Neural cell (in vitro differentiated cells): Measurements from ENCODE around the gene RRH. TPM values are rescaled to one million over a fixed set of nuclear protein-coding genes. Genes with fewer than 3 reads are reported as not detected.

Source experiments
- H2AFZ ChIP-seq: fragments of 200-600, 300-800 bp; sonication (generic), shearing (Covaris generic); 2 replicates; pipeline ENCODE4 v1.6.0; 2014; ENCODE audit warnings: low read depth, mild to moderate bottlenecking, antibody characterized with exemption, low read length, moderate library complexity
- H3F3A ChIP-seq: fragments of 200-600 bp; shearing (Covaris generic); 2 replicates; pipeline ENCODE4 v1.6.1; 2016; ENCODE audit warnings: mild to moderate bottlenecking, moderate library complexity, mixed read lengths, antibody characterized with exemption, low read length; ENCODE audit not compliant: insufficient read depth, poor library complexity, severe bottlenecking
- H3K27ac ChIP-seq: fragments of 200-600, 300-800 bp; sonication (generic), shearing (Covaris generic); 2 replicates; pipeline ENCODE4 v1.5.1; 2014; ENCODE audit warnings: mild to moderate bottlenecking, low read length, moderate library complexity
- H3K27me3 ChIP-seq: fragments of 300-800, 200-600 bp; sonication (generic), shearing (Covaris generic); 2 replicates; pipeline ENCODE4 v1.6.0; 2014; ENCODE audit warnings: mild to moderate bottlenecking, low read depth, low read length, moderate library complexity; ENCODE audit not compliant: insufficient read depth
- H3K36me3 ChIP-seq: fragments of 300-800, 200-600 bp; sonication (generic), shearing (Covaris generic); 2 replicates; pipeline ENCODE4 v1.5.1; 2014; ENCODE audit warnings: mild to moderate bottlenecking, antibody characterized with exemption, low read length, moderate library complexity; ENCODE audit not compliant: insufficient read depth
- H3K4me2 ChIP-seq: fragments of 300-800, 200-600 bp; sonication (generic), shearing (Covaris generic); 2 replicates; pipeline ENCODE4 v1.6.0; 2014; ENCODE audit warnings: mild to moderate bottlenecking, low read length
- H3K4me3 ChIP-seq: fragments of 300-800, 200-600 bp; sonication (generic), shearing (Covaris generic); 2 replicates; pipeline ENCODE4 v1.5.1; 2014; ENCODE audit warnings: mild to moderate bottlenecking, low read length, moderate library complexity
- H3K79me2 ChIP-seq: fragments of 200-600 bp; shearing (Covaris generic); replicated peaks from 2 replicates; pipeline ENCODE4 v1.6.0; 2014; ENCODE audit warnings: mild to moderate bottlenecking, low read length, moderate library complexity; ENCODE audit not compliant: insufficient read depth
- H3K9ac ChIP-seq: fragments of 300-800, 200-600 bp; sonication (generic), shearing (Covaris generic); 2 replicates; pipeline ENCODE4 v1.6.1; 2016; ENCODE audit warnings: mild to moderate bottlenecking, low read length, mixed read lengths
- H3K9me2 ChIP-seq: fragments of 200-600 bp; shearing (Covaris generic); 2 replicates; pipeline ENCODE4 v1.6.1; 2016; ENCODE audit warnings: mild to moderate bottlenecking, low read length, mixed read lengths; ENCODE audit not compliant: insufficient read depth
- H3K9me3 ChIP-seq: fragments of 200-600, 300-800 bp; sonication (generic), shearing (Covaris generic); 2 replicates; pipeline ENCODE4 v1.6.1; 2016; ENCODE audit warnings: mild to moderate bottlenecking, mixed run types, low read length, moderate library complexity, mixed read lengths
- H4K20me1 ChIP-seq: fragments of 200-600 bp; shearing (Covaris generic); 2 replicates; pipeline ENCODE4 v1.6.1; 2016; ENCODE audit warnings: mild to moderate bottlenecking, mixed run types; ENCODE audit not compliant: insufficient read depth
- CTCF ChIP-seq: fragments of 450-650 bp; IDR thresholded peaks from 2 replicates; pipeline ENCODE4 v1.5.1; 2014; ENCODE audit warnings: antibody characterized with exemption, mild to moderate bottlenecking, moderate library complexity; ENCODE audit not compliant: poor library complexity, severe bottlenecking
- EP300 ChIP-seq: fragments of 450-650 bp; conservative IDR thresholded peaks from 2 replicates; pipeline ENCODE4 v1.6.1; 2014; ENCODE audit warnings: antibody characterized with exemption, mild to moderate bottlenecking, moderate library complexity; ENCODE audit not compliant: poor library complexity, severe bottlenecking
- EZH2 ChIP-seq: fragments of 200-600, 300-800 bp; shearing (Covaris generic), sonication (generic); IDR thresholded peaks from 2 replicates; pipeline ENCODE4 v1.6.1; 2014; ENCODE audit warnings: antibody characterized with exemption, low read length, borderline replicate concordance, mild to moderate bottlenecking; ENCODE audit not compliant: insufficient read depth, poor library complexity, severe bottlenecking
- MXI1 ChIP-seq: fragments of 450-650 bp; conservative IDR thresholded peaks from 2 replicates; pipeline ENCODE4 v1.6.1; 2014; ENCODE audit warnings: antibody characterized with exemption, mild to moderate bottlenecking; ENCODE audit not compliant: poor library complexity, severe bottlenecking
- POLR2AphosphoS5 ChIP-seq: IDR thresholded peaks from 2 replicates; pipeline ENCODE4 v1.6.1; 2012
- RAD21 ChIP-seq: fragments of 450-650 bp; conservative IDR thresholded peaks from 2 replicates; pipeline ENCODE4 v1.6.1; 2014; ENCODE audit warnings: antibody characterized with exemption, mild to moderate bottlenecking, moderate library complexity
- REST ChIP-seq: IDR thresholded peaks from 2 replicates; pipeline ENCODE4 v1.6.1; 2012; ENCODE audit warnings: borderline replicate concordance
- SMC3 ChIP-seq: fragments of 450-650 bp; conservative IDR thresholded peaks from 2 replicates; pipeline ENCODE4 v1.6.1; 2014; ENCODE audit warnings: antibody characterized with exemption, mild to moderate bottlenecking, moderate library complexity; ENCODE audit not compliant: poor library complexity
- TAF1 ChIP-seq: IDR thresholded peaks from 2 replicates; pipeline ENCODE4 v1.6.1; 2012; ENCODE audit warnings: low read depth
- polyA plus RNA-seq: library from polyadenylated mRNA; depleted of rRNA; stranded (reverse); fragments of >200 nt; gene quantifications from 2 replicates; pipeline ENCODE4 v1.2.3, GENCODE V29; 2014

Gene RRH
- polyA plus RNA-seq, 1 donor from 2014 or later = 1.2 TPM

- no peak for TF ChIP-seq TAF1
- TF ChIP-seq SMC3 = no peak
- TF ChIP-seq MXI1 = no peak
- no peak for TF ChIP-seq EZH2
- no peak for TF ChIP-seq POLR2AphosphoS5
- no peak for TF ChIP-seq CTCF
- TF ChIP-seq REST = no peak
- no peak for TF ChIP-seq RAD21
- no peak for TF ChIP-seq EP300
- Histone ChIP-seq H3K27me3 (no peaks in the 10 kb centered on the region), H3K4me3 (no peak overlapping the region), H3K4me2 (no peak overlapping the region), H3K9ac (no peak overlapping the region), H3K79me2 (no peaks in the 10 kb centered on the region), H3K9me2 (no peaks in the 10 kb centered on the region), H3K36me3 (no peaks in the 10 kb centered on the region), H2AFZ (no peak overlapping the region), H3F3A (no peaks in the 10 kb centered on the region), H3K9me3 (no peaks in the 10 kb centered on the region), H4K20me1 (no peaks in the 10 kb centered on the region), H3K27ac (no peak overlapping the region)
These were observed 50.6 kb downstream of the RRH start for GRCh38 chr4:109878355-109878754.

GRCh38 chr4:109879081-109879480 lies 51.3 kb downstream of the RRH start:
- Histone ChIP-seq H3K36me3 (no peaks in the 10 kb centered on the region), H3K27ac (no peak overlapping the region), H4K20me1 (no peaks in the 10 kb centered on the region), H2AFZ (no peak overlapping the region), H3K9ac (no peak overlapping the region), H3K9me2 (no peaks in the 10 kb centered on the region), H3K9me3 (no peaks in the 10 kb centered on the region), H3K4me3 (no peak overlapping the region), H3K79me2 (no peaks in the 10 kb centered on the region), H3F3A (no peaks in the 10 kb centered on the region), H3K4me2 (no peak overlapping the region), H3K27me3 (no peaks in the 10 kb centered on the region)
- TF ChIP-seq REST = no peak
- TF ChIP-seq POLR2AphosphoS5 = no peak
- no peak for TF ChIP-seq EZH2
- no peak for TF ChIP-seq TAF1
- TF ChIP-seq RAD21 = no peak
- TF ChIP-seq MXI1 = no peak
- no peak for TF ChIP-seq SMC3
- no peak for TF ChIP-seq CTCF
- TF ChIP-seq EP300 = no peak
